Effector memory CD8-positive, alpha-beta T cell (primary cell): ENCODE data around the gene PLD6.
A peak's percentile ranks its signal among the peaks of the same experiment; 100 is the strongest.

Experiments used
- ATAC-seq: fragments of 150-1000 bp; cut with Tn5 transposase; replicated peaks from 2 replicates; pipeline ENCODE4 v1.10.0; 2021; ENCODE audit warnings: mild to moderate bottlenecking, moderate library complexity
- DNase-seq, 3 experiments: peaks; one replicate each; pipeline ENCODE4 v3.0.0; 2021
- H3K27ac Mint-ChIP-seq, 2 donors: one replicate each; pipeline ENCODE4 v1.8.0; 2022; ENCODE audit warnings: mild to moderate bottlenecking in 2 of 2, mixed read lengths in 2 of 2, moderate library complexity in 2 of 2
- H3K27me3 Mint-ChIP-seq, 2 donors: one replicate each; pipeline ENCODE4 v1.8.0; 2022; ENCODE audit warnings: mixed read lengths in 2 of 2
- H3K36me3 Mint-ChIP-seq: one replicate; pipeline ENCODE4 v1.8.0; 2022; ENCODE audit warnings: mild to moderate bottlenecking, moderate library complexity, mixed read lengths; ENCODE audit not compliant: insufficient read depth
- H3K4me1 Mint-ChIP-seq, 2 donors: one replicate each; pipeline ENCODE4 v1.8.0; 2022; ENCODE audit warnings: low read depth in 2 of 2, mixed read lengths in 2 of 2
- H3K4me3 Mint-ChIP-seq, 2 donors: one replicate each; pipeline ENCODE4 v1.8.0; 2022; ENCODE audit warnings: mild to moderate bottlenecking in 2 of 2, mixed read lengths in 2 of 2, moderate library complexity in 2 of 2
- H3K9me3 Mint-ChIP-seq, 2 donors: one replicate each; pipeline ENCODE4 v1.8.0; 2022; ENCODE audit warnings: mixed read lengths in 2 of 2

Gene PLD6

DNA sequence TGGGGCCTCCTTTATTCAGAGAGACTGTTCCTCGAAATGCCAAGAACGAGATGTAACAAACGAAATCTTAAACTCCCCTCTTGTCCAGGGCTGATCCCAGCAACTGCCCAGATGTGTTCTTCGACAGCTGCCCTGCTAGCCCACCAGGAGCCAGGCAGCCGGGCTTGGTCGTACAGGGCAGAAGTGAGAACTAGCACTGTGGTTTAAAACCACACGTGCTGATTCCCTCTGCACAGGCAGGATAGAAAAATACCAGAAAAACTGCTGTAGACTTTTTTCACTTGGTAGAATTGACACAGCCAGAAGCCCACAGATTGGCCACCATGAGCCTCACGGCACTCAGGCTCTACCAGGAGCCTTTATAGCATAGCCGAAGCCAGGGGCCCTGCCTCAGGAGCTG lies 33.1 kb downstream of the PLD6 start:
- ATAC-seq (peak; percentile 60), DNase-seq (no peak)
- Mint-ChIP-seq H3K27ac (peak overlapping the region; percentile 54 to 82), H3K36me3 (peaks cover 68% of the 10 kb centered on the region), H3K9me3 (no peaks in the 10 kb centered on the region), H3K4me1 (peaks cover 8 to 61% of the 10 kb centered on the region in 2 donors), H3K27me3 (no peaks in the 10 kb centered on the region), H3K4me3 (peak overlapping the region; percentile 35 to 44)

- Mint-ChIP-seq H3K27me3 (no peaks in the 10 kb centered on the region), H3K4me3 (peak overlapping the region in 1 of 2 donors; percentile 44), H3K4me1 (peaks cover 9 to 59% of the 10 kb centered on the region in 2 donors), H3K27ac (peak overlapping the region; percentile 54 to 82), H3K9me3 (no peaks in the 10 kb centered on the region), H3K36me3 (peaks cover 60% of the 10 kb centered on the region)
- DNase-seq: no peak
- ATAC-seq: no peak
These were observed 33.9 kb downstream of the PLD6 start for GRCh38 chr17:17172001-17172939.

DNA sequence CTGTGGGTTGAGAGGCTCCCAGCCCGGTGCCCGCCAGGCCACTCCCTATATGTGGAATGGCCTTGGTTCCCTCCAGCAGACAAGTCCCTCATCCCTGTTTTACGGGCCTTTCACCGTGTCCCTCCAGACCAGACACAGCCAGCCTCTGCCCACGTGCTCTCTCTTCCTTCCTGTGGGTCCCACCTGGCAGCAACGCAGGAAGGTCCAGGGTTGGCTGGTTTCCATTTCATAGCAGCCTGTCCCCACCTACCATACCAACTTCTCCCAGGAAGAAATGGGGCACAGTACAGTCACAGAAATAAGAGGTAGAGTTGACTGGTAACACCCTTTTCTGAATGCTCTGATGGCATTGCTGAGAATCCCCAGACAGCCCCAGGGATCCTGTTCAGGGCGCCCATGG lies 34.9 kb downstream of the PLD6 start:
- peaks cover 12 to 54% of the 10 kb centered on the region in 2 donors for H3K4me1 Mint-ChIP-seq
- ATAC-seq: no peak
- H3K27ac Mint-ChIP-seq: peak overlapping the region; percentile 85 to 87

GRCh38 chr17:17170346-17170985 lies 35.7 kb downstream of the PLD6 start:
- ATAC-seq (no peak), DNase-seq (no peak)
- peak overlapping the region; percentile 85 to 87 for H3K27ac Mint-ChIP-seq
- H3K9me3 Mint-ChIP-seq: no peaks in the 10 kb centered on the region
- no peak overlapping the region for H3K4me3 Mint-ChIP-seq
- H3K4me1 Mint-ChIP-seq: peaks cover 12 to 50% of the 10 kb centered on the region in 2 donors
- peaks cover 52% of the 10 kb centered on the region for H3K36me3 Mint-ChIP-seq
- H3K27me3 Mint-ChIP-seq: no peaks in the 10 kb centered on the region

More for the DNA sequence above, 34.9 kb downstream of the PLD6 start:
- H3K36me3 Mint-ChIP-seq: peaks cover 55% of the 10 kb centered on the region
- no peaks in the 10 kb centered on the region for H3K27me3 Mint-ChIP-seq
- no peak for DNase-seq
- peak overlapping the region in 1 of 2 donors; percentile 44 for H3K4me3 Mint-ChIP-seq
- no peaks in the 10 kb centered on the region for H3K9me3 Mint-ChIP-seq

DNA sequence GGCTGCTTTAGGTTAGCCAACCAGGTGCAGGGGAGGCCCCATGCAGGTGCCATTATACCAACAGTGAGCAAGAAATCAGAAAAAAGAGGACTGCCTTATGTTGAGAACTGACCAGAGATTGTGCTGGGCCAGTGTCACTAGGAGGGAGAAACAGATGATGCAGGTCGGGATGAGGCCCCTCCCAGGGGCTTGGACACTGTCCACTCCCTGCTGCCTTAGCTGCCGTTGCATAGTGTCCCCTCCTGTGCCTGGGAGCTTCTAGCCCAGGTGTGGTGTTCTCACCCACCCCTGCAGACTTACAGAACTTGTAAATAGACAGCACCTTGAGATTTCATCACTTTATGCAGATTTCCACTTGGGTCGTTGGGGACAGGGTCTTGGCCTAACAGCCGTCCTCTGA lies 36.7 kb downstream of the PLD6 start:
- peak overlapping the region in 1 of 2 donors; percentile 20 for H3K27ac Mint-ChIP-seq
- ATAC-seq: no peak
- peaks cover 12 to 50% of the 10 kb centered on the region in 2 donors for H3K4me1 Mint-ChIP-seq
- H3K9me3 Mint-ChIP-seq: no peaks in the 10 kb centered on the region
- H3K27me3 Mint-ChIP-seq: no peaks in the 10 kb centered on the region
- H3K36me3 Mint-ChIP-seq: peaks cover 59% of the 10 kb centered on the region
- DNase-seq: no peak
- no peak overlapping the region for H3K4me3 Mint-ChIP-seq

GRCh38 chr17:17168401-17168800 lies 37.7 kb downstream of the PLD6 start:
- DNase-seq (no peak), ATAC-seq (no peak)
- no peaks in the 10 kb centered on the region for H3K9me3 Mint-ChIP-seq
- H3K27me3 Mint-ChIP-seq: no peaks in the 10 kb centered on the region
- H3K27ac Mint-ChIP-seq: peak overlapping the region in 1 of 2 donors; percentile 49
- no peak overlapping the region for H3K4me3 Mint-ChIP-seq
- H3K4me1 Mint-ChIP-seq: peaks cover 12 to 50% of the 10 kb centered on the region in 2 donors
- peaks cover 62% of the 10 kb centered on the region for H3K36me3 Mint-ChIP-seq

DNA sequence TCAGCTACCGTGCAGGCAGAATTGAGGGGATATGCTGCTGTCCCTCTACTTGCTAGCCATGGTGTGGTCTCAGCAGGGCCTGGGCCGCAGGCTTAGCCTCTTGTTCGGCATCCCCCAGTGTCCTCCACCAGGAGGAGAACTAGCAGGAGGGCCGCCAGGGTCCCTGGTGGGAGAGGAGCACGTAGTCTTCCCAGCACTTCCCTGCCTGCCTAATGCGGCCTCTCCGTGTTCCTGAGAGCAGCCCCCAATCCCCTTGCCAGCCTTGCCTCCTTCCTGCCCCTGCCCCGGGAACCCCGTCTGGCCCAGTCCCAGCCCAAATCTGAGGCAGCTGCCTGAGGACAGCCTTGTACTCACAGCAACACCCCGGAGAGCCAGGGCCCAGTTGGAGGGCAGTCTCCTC lies 38.1 kb downstream of the PLD6 start:
- Mint-ChIP-seq H3K9me3 (no peaks in the 10 kb centered on the region), H3K27me3 (no peaks in the 10 kb centered on the region), H3K27ac (peak overlapping the region in 1 of 2 donors; percentile 74), H3K4me1 (peaks cover 12 to 46% of the 10 kb centered on the region in 2 donors), H3K36me3 (peaks cover 58% of the 10 kb centered on the region), H3K4me3 (no peak overlapping the region)
- DNase-seq (no peak), ATAC-seq (no peak)

- Mint-ChIP-seq H3K27ac (peak overlapping the region; percentile 42 to 74), H3K4me3 (no peak overlapping the region), H3K4me1 (peaks cover 5 to 40% of the 10 kb centered on the region in 2 donors), H3K36me3 (peaks cover 59% of the 10 kb centered on the region), H3K27me3 (no peaks in the 10 kb centered on the region), H3K9me3 (no peaks in the 10 kb centered on the region)
- no peak for DNase-seq
- no peak for ATAC-seq
These were observed 38.8 kb downstream of the PLD6 start for GRCh38 chr17:17167356-17167755.

DNA sequence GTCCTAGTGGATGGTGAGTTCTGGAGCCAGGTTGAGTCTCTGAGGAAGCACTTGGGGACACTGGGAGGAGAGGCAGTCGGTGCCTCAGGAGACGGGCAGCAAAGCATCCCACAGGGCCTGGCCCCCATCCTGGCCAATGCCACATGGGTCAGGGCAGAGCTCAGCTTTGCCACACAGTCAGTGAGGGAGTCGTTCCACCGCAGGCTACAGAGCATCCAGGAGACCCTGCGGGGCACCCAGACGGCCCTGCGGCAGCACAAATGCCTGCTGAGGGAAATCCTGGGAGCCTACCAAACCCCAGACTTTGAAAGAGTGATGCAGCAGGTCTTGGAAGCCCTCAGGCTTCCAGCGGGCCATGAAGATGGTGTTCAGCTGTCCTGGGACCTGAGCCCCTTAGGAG lies 39.7 kb downstream of the PLD6 start:
- Mint-ChIP-seq H3K27ac (peak overlapping the region in 1 of 2 donors; percentile 5), H3K4me1 (peaks cover 4 to 33% of the 10 kb centered on the region in 2 donors), H3K36me3 (peaks cover 59% of the 10 kb centered on the region), H3K4me3 (no peak overlapping the region), H3K27me3 (no peaks in the 10 kb centered on the region), H3K9me3 (no peaks in the 10 kb centered on the region)
- no peak for ATAC-seq
- no peak for DNase-seq

- Mint-ChIP-seq H3K4me3 (no peak overlapping the region), H3K4me1 (peaks cover 4 to 26% of the 10 kb centered on the region in 2 donors), H3K27ac (no peak overlapping the region), H3K9me3 (no peaks in the 10 kb centered on the region), H3K36me3 (peaks cover 61% of the 10 kb centered on the region), H3K27me3 (no peaks in the 10 kb centered on the region)
- no peak for ATAC-seq
- DNase-seq: no peak
These were observed 40.3 kb downstream of the PLD6 start for GRCh38 chr17:17165666-17166308.

GRCh38 chr17:17164676-17165075 lies 41.5 kb downstream of the PLD6 start:
- Mint-ChIP-seq H3K36me3 (peaks cover 68% of the 10 kb centered on the region), H3K9me3 (no peaks in the 10 kb centered on the region), H3K27me3 (no peaks in the 10 kb centered on the region), H3K4me3 (no peak overlapping the region), H3K4me1 (peaks cover 4 to 23% of the 10 kb centered on the region in 2 donors), H3K27ac (peak overlapping the region in 1 of 2 donors; percentile 63)
- ATAC-seq (no peak), DNase-seq (no peak)

DNA sequence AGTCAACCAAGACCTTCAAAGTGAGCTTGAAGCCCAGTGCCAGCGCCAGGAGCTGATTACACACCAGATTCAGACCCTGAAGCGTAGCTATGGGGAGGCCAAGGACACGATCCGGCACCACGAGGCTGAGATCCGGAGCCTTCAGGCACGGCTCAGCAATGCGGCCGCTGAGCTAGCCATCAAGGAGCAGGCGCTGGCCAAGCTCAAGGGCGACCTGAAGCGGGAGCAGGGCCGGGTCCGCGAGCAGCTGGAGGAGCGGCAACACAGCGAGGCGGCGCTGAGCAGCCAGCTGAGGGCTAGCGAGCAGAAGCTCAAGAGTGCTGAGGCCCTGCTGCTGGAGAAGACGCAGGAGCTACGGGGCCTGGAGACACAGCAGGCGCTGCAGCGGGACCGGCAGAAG lies 42.0 kb downstream of the PLD6 start:
- peak overlapping the region in 1 of 2 donors; percentile 63 for H3K27ac Mint-ChIP-seq
- H3K36me3 Mint-ChIP-seq: peaks cover 71% of the 10 kb centered on the region
- peaks cover 4 to 18% of the 10 kb centered on the region in 2 donors for H3K4me1 Mint-ChIP-seq

GRCh38 chr17:17161759-17162158 lies 44.4 kb downstream of the PLD6 start:
- H3K9me3 Mint-ChIP-seq: no peaks in the 10 kb centered on the region
- peaks cover 0 to 3% of the 10 kb centered on the region in 2 donors for H3K4me1 Mint-ChIP-seq
- peaks cover 78% of the 10 kb centered on the region for H3K36me3 Mint-ChIP-seq
- DNase-seq: no peak
- no peaks in the 10 kb centered on the region for H3K27me3 Mint-ChIP-seq
- peak overlapping the region in 1 of 2 donors; percentile 7 for H3K27ac Mint-ChIP-seq
- no peak overlapping the region for H3K4me3 Mint-ChIP-seq
- ATAC-seq: no peak

More for the DNA sequence above, 42.0 kb downstream of the PLD6 start:
- DNase-seq: no peak
- Mint-ChIP-seq H3K27me3 (no peaks in the 10 kb centered on the region), H3K9me3 (no peaks in the 10 kb centered on the region), H3K4me3 (no peak overlapping the region)
- ATAC-seq: no peak
